Gastroesophageal sphincter (tissue), 4 donors: Measurements from ENCODE around the gene POU2F1. TPM values are rescaled to one million over a fixed set of nuclear protein-coding genes. Genes with fewer than 3 reads are reported as not detected.

Experiments used
- ATAC-seq: fragments of 150-250 bp; one replicate; pipeline ENCODE4 v1.9.1; 2016; ENCODE audit warnings: mild to moderate bottlenecking, moderate library complexity
- H3K27ac ChIP-seq, 4 donors: fragments of 200-600 bp; sonication (generic) in 3 of 4; 1 replicate in 3 of 4; 2 replicates in 1 of 4; pipeline ENCODE4 v1.5.1; 2016 to 2019
- H3K27me3 ChIP-seq: fragments of 200-600 bp; sonication (generic); one replicate; pipeline ENCODE4 v1.5.1; 2019
- H3K36me3 ChIP-seq, 2 donors: fragments of 200-600 bp; sonication (generic); one replicate each; pipeline ENCODE4 v1.5.1; 2019; ENCODE audit warnings: control low read depth in 1 of 2
- H3K4me1 ChIP-seq, 3 donors: fragments of 200-600 bp; sonication (generic); 1 replicate in 2 of 3; 2 replicates in 1 of 3; pipeline ENCODE4 v1.5.1; 2016 to 2019; ENCODE audit warnings: control low read depth in 2 of 3
- H3K4me3 ChIP-seq, 2 donors: fragments of 200-600 bp; sonication (generic); one replicate each; pipeline ENCODE4 v1.5.1; 2019; ENCODE audit warnings: mild to moderate bottlenecking in 1 of 2, moderate library complexity in 1 of 2
- H3K9me3 ChIP-seq, 3 donors: fragments of 200-600 bp; sonication (generic); one replicate each; pipeline ENCODE4 v1.5.1; 2017 to 2019; ENCODE audit warnings: control low read depth in 2 of 3
- CTCF ChIP-seq, 4 experiments: fragments of 200-600 bp in 2 of 4; fragments of 450-650 bp in 2 of 4; sonication (generic) in 1 of 4; IDR thresholded peaks; one replicate each; pipeline ENCODE4 v1.5.1; 2017 to 2019; ENCODE audit warnings: antibody characterized with exemption in 4 of 4, mild to moderate bottlenecking in 2 of 4, moderate library complexity in 2 of 4
- EP300 ChIP-seq: sonication (generic); formaldehyde crosslinking; IDR thresholded peaks from one replicate; pipeline ENCODE4 v1.6.1; 2017; ENCODE audit warnings: antibody characterized with exemption, mild to moderate bottlenecking
- POLR2A ChIP-seq, 2 donors: fragments of 450-650 bp; IDR thresholded peaks; one replicate each; pipeline ENCODE4 v1.6.1; 2017; ENCODE audit warnings: antibody characterized with exemption in 2 of 2, mild to moderate bottlenecking in 2 of 2, moderate library complexity in 1 of 2
- POLR2AphosphoS5 ChIP-seq: sonication (generic); formaldehyde crosslinking; IDR thresholded peaks from one replicate; pipeline ENCODE4 v1.6.1; 2017; ENCODE audit warnings: antibody characterized with exemption
- WGBS, 2 donors: methylation state at CpG; one replicate each; pipeline ENCODE4 v1.1.5; 2018; ENCODE audit warnings: low coverage in 1 of 2; 5-methylcytosine and 5-hydroxymethylcytosine counted together
- total RNA-seq, 4 donors: library from RNA; depleted of rRNA; stranded (reverse); fragments of >200 nt; gene quantifications; one replicate each; pipeline ENCODE4 v1.1.0, GENCODE V29; 2016

POU2F1 gene
- total RNA-seq, 4 donors from 2014 or later, result 8.0 to 15.7 (median 10.2) TPM

DNA sequence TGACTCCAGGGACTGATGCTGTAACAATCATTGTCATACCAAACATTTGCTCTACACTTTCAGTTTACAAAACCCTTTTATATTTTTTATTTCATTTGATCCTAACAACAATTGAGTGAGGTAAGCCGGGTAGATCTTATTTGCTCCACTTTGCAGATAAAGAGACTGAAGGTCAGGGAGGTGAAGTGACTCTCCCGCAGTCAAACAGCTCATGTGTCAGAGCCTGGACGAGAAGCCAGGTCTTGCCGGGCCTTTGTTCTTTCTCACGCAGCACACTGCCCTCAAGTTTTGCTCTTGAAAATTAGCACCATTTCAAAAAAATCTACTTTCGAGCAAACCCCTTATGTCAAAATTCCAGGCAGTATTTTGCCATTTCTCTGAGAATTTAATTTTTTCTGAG is 232.4 kb downstream of the POU2F1 start:
- no peak overlapping the region for H3K27ac ChIP-seq
- 81 to 91% methylated on average over 6 of the region's 6 CpGs for WGBS, 2 donors
- H3K4me1 ChIP-seq, result peaks cover 0 to 18% (median 0%) of the 10 kb centered on the region in 3 donors
- TF ChIP-seq POLR2A (IDR thresholded peaks at IDR 0.05), result no peak
- TF ChIP-seq EP300, result no peak
- no peak for ATAC-seq
- H3K4me3 ChIP-seq, result no peak overlapping the region
- no peaks in the 10 kb centered on the region for H3K36me3 ChIP-seq
- H3K9me3 ChIP-seq, result no peaks in the 10 kb centered on the region
- H3K27me3 ChIP-seq, result no peaks in the 10 kb centered on the region

DNA sequence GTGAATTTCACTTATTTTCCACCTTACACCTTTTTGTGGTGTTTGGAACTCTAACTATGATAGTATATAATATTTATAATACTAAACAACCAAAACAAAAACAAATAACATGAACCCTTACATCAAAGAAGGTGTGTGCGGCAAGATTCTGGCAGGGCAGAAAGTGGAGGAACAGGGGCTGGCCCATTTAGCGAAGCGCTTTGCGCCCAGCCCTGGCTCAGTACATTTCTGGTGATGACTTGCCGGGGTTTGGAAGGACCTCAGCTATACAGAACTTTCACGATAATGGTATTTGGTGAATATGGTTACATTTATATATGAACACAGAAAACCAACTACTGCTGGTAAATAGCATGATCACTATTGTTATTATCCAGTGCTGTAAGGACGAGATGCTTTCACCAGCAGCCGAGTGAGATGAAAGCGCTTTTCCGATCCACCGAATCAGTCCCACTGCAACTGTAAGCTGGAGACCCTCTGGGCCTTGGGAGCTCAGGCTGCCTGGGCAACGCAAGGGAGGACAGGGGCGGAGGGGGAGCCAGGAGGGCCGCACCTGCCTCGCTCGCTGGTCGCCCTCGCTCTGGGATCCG is 233.7 kb downstream of the POU2F1 start:
- TF ChIP-seq POLR2A (IDR thresholded peaks at IDR 0.05), result no peak
- no peak for TF ChIP-seq EP300
- TF ChIP-seq CTCF (IDR thresholded peaks at IDR 0.05), result no peak
- Histone ChIP-seq H3K4me3 (peak overlapping the region; percentile 65 to 85), H3K9me3 (no peaks in the 10 kb centered on the region), H3K27ac (peak overlapping the region; percentile 25 to 87 (median 79)), H3K4me1 (peaks cover 0 to 18% (median 0%) of the 10 kb centered on the region in 3 donors), H3K36me3 (no peaks in the 10 kb centered on the region), H3K27me3 (no peaks in the 10 kb centered on the region)
- no peak for ATAC-seq
- 43 to 80% methylated on average over 5 to 10 of the region's 19 CpGs for WGBS, 2 donors

DNA sequence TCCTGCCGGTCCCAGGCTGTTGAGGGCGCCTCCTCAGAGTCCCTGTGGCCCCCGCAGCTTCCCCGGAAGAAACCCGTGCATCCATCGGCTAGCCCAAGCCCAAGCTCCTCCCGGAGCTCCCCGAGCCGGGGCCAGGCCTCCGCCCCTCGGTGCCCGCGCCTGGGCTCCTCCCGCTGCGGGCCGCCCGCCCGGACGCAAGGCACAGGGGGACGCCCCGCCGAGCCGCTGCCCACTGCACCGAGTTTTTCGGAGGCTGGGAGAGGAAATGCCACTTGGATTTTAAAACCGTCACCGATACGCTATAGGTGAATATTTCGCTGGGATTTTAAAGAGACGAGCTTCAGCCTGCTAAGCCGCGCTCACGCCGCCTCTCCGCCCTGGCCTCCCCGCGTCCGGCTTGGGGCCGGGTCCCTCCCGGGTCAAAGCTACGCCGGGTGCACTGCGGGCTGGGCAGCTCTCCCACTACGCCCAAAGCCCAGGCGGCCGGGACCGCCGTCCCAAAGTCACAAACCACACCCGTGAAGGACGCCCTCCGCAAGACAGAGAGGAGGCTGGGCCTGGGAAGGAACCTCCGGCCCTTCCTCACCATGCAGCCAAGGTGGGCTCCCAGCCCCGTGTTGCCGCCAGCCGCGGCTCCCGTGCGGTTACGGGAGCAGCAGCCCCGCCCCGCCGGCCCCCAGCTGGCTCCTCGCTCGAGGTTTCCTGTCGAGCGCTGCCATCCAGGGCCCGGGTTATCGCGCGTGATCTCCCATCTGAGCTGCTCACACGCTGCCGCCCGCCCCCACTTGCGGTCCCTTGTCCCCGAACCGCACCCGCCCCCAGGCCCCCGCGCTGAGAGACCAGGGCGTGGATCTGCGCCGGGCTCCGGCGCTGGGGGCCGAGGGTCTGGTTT is 234.5 kb downstream of the POU2F1 start:
- Histone ChIP-seq H3K9me3 (no peaks in the 10 kb centered on the region), H3K4me3 (peak overlapping the region; percentile 65 to 85), H3K27ac (peak overlapping the region; percentile 25 to 87 (median 79)), H3K4me1 (peaks cover 0 to 18% (median 0%) of the 10 kb centered on the region in 3 donors), H3K36me3 (no peaks in the 10 kb centered on the region), H3K27me3 (no peaks in the 10 kb centered on the region)
- ATAC-seq, result peak; percentile 86
- no CpG with 5 or more reads among the region's 85 CpGs for WGBS, 2 donors
- TF ChIP-seq POLR2AphosphoS5 (no peak), POLR2A (IDR thresholded peaks at IDR 0.05) (peak in 1 of 2 donors; percentile 35), CTCF (IDR thresholded peaks at IDR 0.05) (no peak), EP300 (no peak)

DNA sequence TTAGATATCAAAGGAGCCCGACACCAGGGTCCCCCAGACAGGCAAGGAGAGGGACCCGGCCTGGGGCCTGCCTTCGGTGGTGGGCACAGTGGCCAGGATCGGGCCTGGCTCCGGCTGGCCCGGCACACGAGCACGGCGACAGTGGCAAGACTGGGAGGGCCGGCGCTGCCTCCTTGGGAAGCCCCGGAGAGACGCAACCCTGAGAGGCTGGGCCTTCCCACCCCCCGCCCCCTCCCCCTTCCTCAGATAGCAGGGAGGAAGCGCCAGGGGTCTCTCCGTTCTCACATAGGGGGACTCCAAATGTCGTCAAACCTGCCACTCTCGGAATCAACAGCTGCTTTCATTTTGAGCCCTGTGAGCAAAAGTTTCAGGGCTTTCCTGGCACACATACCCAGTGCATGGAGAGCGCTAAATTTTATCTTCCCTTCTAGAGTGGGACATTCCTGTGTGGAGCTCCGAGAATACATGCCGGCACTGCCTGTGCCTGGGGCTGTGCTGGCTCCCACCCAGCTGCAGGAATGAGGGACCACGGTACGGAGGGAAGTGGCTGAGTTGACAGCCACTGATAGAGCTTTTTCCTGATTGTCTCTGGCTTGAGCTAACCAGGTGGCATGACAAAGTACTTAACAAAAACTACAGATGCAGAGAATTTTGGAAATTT is 235.2 kb downstream of the POU2F1 start:
- TF ChIP-seq POLR2AphosphoS5 (no peak), EP300 (no peak), CTCF (IDR thresholded peaks at IDR 0.05) (no peak), POLR2A (IDR thresholded peaks at IDR 0.05) (no peak)
- ATAC-seq, result peak; percentile 39
- peaks cover 0 to 18% (median 0%) of the 10 kb centered on the region in 3 donors for H3K4me1 ChIP-seq
- WGBS, 2 donors, result 0% methylated on average over 2 of the region's 23 CpGs; no CpG with 5 or more reads in 1 of the 2 donors
- no peaks in the 10 kb centered on the region for H3K36me3 ChIP-seq
- peak overlapping the region; percentile 25 to 87 (median 79) for H3K27ac ChIP-seq
- H3K27me3 ChIP-seq, result no peaks in the 10 kb centered on the region
- no peaks in the 10 kb centered on the region for H3K9me3 ChIP-seq
- peak overlapping the region; percentile 65 to 85 for H3K4me3 ChIP-seq

- Histone ChIP-seq H3K27me3 (no peaks in the 10 kb centered on the region), H3K27ac (peak overlapping the region in 3 of 4 donors; percentile 76 to 87 (median 82)), H3K36me3 (no peaks in the 10 kb centered on the region), H3K4me3 (peak overlapping the region in 1 of 2 donors; percentile 85), H3K4me1 (peaks cover 0 to 18% (median 0%) of the 10 kb centered on the region in 3 donors), H3K9me3 (no peaks in the 10 kb centered on the region)
- TF ChIP-seq POLR2AphosphoS5 (no peak), POLR2A (IDR thresholded peaks at IDR 0.05) (no peak), EP300 (no peak), CTCF (IDR thresholded peaks at IDR 0.05) (no peak)
- 84 to 89% methylated on average over 4 to 5 of the region's 5 CpGs for WGBS, 2 donors
- no peak for ATAC-seq
These were observed 235.8 kb downstream of the POU2F1 start for GRCh38 chr1:167456524-167456923.
